Stimulated activated CD4-positive, alpha-beta T cell treated with anti-CD3 and anti-CD28 coated beads, Interleukin-12 subunit alpha, Interleukin-12 subunit beta, amount 100 ng/mL, for 4 hours (primary cell): Measurements from ENCODE around the gene CCDC9B.

Source experiments
- DNase-seq: peaks from one replicate; pipeline ENCODE4 v3.0.0-alpha.2; 2020

Gene CCDC9B

GRCh38 chr15:40344217-40344616 is 3.5 kb upstream of the CCDC9B start:
- DNase-seq: no peak

- DNase-seq: no peak
Measured at GRCh38 chr15:40343512-40343911, 2.8 kb upstream of the CCDC9B start.

GRCh38 chr15:40342416-40343320 is 1.9 kb upstream of the CCDC9B start:
- DNase-seq: no peak

GRCh38 chr15:40340038-40340739 is 550 bp downstream of the CCDC9B start:
- DNase-seq: no peak

GRCh38 chr15:40339621-40339945 is 1.2 kb downstream of the CCDC9B start:
- DNase-seq: no peak

GRCh38 chr15:40338921-40339620 is 1.7 kb downstream of the CCDC9B start:
- no peak for DNase-seq

GRCh38 chr15:40338041-40338657 is 2.6 kb downstream of the CCDC9B start:
- DNase-seq: peak; percentile 77

- DNase-seq: no peak
Measured at GRCh38 chr15:40337597-40337996, 3.1 kb downstream of the CCDC9B start.

- no peak for DNase-seq
Measured at GRCh38 chr15:40336744-40337122, 4.0 kb downstream of the CCDC9B start.

- no peak for DNase-seq
Measured at GRCh38 chr15:40335938-40336743, 4.6 kb downstream of the CCDC9B start.

- no peak for DNase-seq
Measured at GRCh38 chr15:40334941-40335795, 5.6 kb downstream of the CCDC9B start.

GRCh38 chr15:40334541-40334940 is 6.2 kb downstream of the CCDC9B start:
- DNase-seq: no peak

- DNase-seq: no peak
Measured at GRCh38 chr15:40333922-40334492, 6.7 kb downstream of the CCDC9B start.

GRCh38 chr15:40332113-40332781 is 8.5 kb downstream of the CCDC9B start:
- DNase-seq: no peak

- DNase-seq: no peak
Measured at GRCh38 chr15:40331637-40332036, 9.1 kb downstream of the CCDC9B start.

GRCh38 chr15:40331026-40331425 is 9.7 kb downstream of the CCDC9B start:
- no peak for DNase-seq

- no peak for DNase-seq
Measured at GRCh38 chr15:40330368-40330836, 10.3 kb downstream of the CCDC9B start.

GRCh38 chr15:40329804-40330203 is 10.9 kb downstream of the CCDC9B start:
- no peak for DNase-seq

GRCh38 chr15:40328751-40329150 is 12.0 kb downstream of the CCDC9B start:
- DNase-seq: no peak

GRCh38 chr15:40328176-40328575 is 12.6 kb downstream of the CCDC9B start:
- no peak for DNase-seq
